ENCODE results near the gene MMP19. TPM values are rescaled to one million over a fixed set of nuclear protein-coding genes. Genes with fewer than 3 reads are reported as not detected.

The MMP19 gene
- total and polyA plus RNA-seq, 2 of the 4 experiments (the other 2 are of a cell fraction), result 9.9 to 34.7 TPM

- Histone ChIP-seq H3K79me1 (ENCODE audit: low read depth in 1 of 2, low read length in 2 of 2) (no peaks in the 10 kb centered on the region), H2BK5ac (ENCODE audit: low read depth, low read length, poor library complexity, severe bottlenecking) (no peak overlapping the region), H3K4me1 (ENCODE audit: control insufficient read depth, insufficient read depth, low read length) (no peaks in the 10 kb centered on the region), H3K23ac (ENCODE audit: low read depth, low read length) (no peak overlapping the region), H3K56ac (ENCODE audit: extremely low read depth, insufficient read depth, low read length) (no peak overlapping the region), H3K4me3 (ENCODE audit: insufficient read depth, low read depth, low read length) (no peak overlapping the region), H3K14ac (replicated peaks; ENCODE audit: low read depth, low read length) (no peak overlapping the region), H3K9me3 (ENCODE audit: control insufficient read depth, insufficient read depth, low read length) (no peaks in the 10 kb centered on the region; the same call in 1 of the 2 replicates), H4K8ac (ENCODE audit: low read depth in 2 of 2, low read length in 2 of 2) (no peak overlapping the region), H3K9me1 (ENCODE audit: insufficient read depth, low read length) (no peaks in the 10 kb centered on the region), H3K36me3 (ENCODE audit: control insufficient read depth, insufficient read depth, low read length) (no peaks in the 10 kb centered on the region), H3K27ac (ENCODE audit: insufficient read depth, low read length) (no peak overlapping the region), H3K18ac (ENCODE audit: low read depth, low read length) (no peak overlapping the region), H2BK120ac (ENCODE audit: low read depth, low read length) (no peak overlapping the region), H2BK15ac (ENCODE audit: low read depth, low read length) (no peak overlapping the region), H2BK20ac (ENCODE audit: low read depth, low read length) (no peak overlapping the region), H3K4me2 (ENCODE audit: low read depth, low read length) (no peak overlapping the region), H2AK9ac (replicated peaks; ENCODE audit: low read depth, low read length, poor library complexity) (no peak overlapping the region), H4K20me1 (ENCODE audit: insufficient read depth, low read length) (no peaks in the 10 kb centered on the region), H4K5ac (ENCODE audit: low read depth, low read length) (no peak overlapping the region), H3K9ac (ENCODE audit: low read depth, low read length) (no peak overlapping the region), H2AK5ac (ENCODE audit: low read depth, low read length) (no peak overlapping the region), H3K27me3 (ENCODE audit: control insufficient read depth, insufficient read depth, low read length) (no peaks in the 10 kb centered on the region), H3K4ac (ENCODE audit: low read depth, low read length) (no peak overlapping the region), H4K91ac (ENCODE audit: insufficient read depth, low read depth, low read length) (no peak overlapping the region), H2AFZ (replicated peaks; ENCODE audit: low read length, poor library complexity) (no peak overlapping the region)
- no peak for DNase-seq
- no peak for TF ChIP-seq MAZ (IDR thresholded peaks at IDR 0.05; ENCODE audit: borderline replicate concordance, low read depth, low read length)
- CTCF ChIA-PET, result no interaction called here
- dilution Hi-C loops (cut with HindIII; ENCODE audit: low sequenced_read_pairs, unreplicated experiment), result no loop called here
- WGBS, 2 experiments (ENCODE audit: extremely low coverage in 2 of 2, insufficient read length in 1 of 2), result no CpG with 5 or more reads among the region's 3 CpGs
- no TSS peak for BruUV-seq (replicated peaks)
- ATAC-seq (ENCODE audit: low read depth), result no peak
- intact Hi-C loops (cut with micrococcal nuclease), result no loop called here
- in situ Hi-C loops (cut with MboI; ENCODE audit: low sequenced_read_pairs), result no loop called here
- POLR2A ChIA-PET (ENCODE audit: unreplicated experiment), result no interaction called here
Observed at GRCh38 chr12:55861871-55862270, 19.1 kb upstream of the MMP19 start.
